Dedifferentiated amniotic fluid mesenchymal stem cell (primary cell): ENCODE results near the gene AKR1C3.
"Not testable (repeated sequence)": the region's sequence is repeated elsewhere in the genome, so short reads cannot be mapped to it uniquely, and the experiment has no call there.

Experiments used
- DNase-seq: peaks from one replicate; pipeline ENCODE4 v3.0.0-alpha.2; 2016; ENCODE audit errors: extremely low spot score

AKR1C3 gene

DNA sequence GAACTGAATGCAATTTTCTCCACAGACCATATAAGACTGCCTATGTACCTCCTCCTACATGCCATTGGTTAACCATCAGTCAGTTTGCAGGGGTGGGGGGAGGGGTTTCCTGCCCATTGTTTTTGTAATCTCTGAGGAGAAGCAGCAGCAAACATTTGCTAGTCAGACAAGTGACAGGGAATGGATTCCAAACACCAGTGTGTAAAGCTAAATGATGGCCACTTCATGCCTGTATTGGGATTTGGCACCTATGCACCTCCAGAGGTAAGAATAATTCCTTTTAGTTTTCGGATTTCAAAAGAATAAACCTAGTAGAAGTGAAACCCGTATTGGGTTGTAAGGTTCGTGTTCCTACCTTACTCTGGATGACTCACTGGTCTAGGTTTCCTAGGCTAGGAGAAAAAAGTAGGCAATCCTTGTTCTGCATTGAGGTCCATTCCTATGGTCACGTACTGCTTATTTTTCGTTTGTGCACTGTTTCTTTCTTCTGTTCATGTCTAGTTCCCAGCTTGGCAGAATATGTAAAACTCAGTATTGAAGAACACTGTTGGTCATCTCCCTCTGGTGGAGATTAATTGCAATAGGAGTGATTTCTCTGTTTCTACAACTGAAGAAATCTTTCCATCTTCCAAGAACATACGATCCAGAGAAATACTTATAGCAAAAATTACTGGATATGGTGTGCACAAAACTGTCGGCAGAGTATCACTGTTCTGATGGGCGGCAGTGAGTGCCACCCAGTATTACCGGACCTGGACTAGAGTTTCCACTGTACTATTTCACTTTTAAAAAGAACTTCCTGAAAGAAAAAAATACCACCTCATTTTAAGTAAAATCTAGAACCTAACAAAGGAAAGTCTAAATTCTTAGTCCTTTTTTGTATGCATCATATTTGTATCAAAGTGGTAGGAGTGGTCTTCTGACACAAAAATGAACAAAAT is at the start of gene AKR1C3:
Gene AKR1C3, plus strand, starts transcription at position 150 of the 941 bp plus-strand sequence. Its CDS starts 31 bp downstream, at position 181.
- DNase-seq = peak; percentile 75

DNA sequence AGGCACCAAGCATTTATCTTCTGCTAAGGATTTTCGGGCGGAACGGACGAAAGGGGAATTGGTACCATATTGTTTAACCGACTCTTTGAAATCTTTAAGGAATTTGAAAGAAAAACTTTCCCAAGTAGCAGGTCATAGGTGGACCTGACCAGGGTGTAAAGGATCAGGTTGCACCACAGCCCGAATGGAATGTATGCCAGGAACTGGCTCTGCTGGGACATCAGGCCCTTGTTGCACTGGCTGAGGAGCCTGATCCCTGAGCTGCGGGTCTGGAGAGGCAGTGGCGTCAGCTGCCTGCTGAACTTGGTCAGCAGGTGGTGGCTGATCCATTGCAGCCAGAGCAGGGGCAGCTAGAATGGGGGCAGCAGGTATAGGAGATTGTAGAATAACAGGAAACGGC is 49.1 kb upstream of the AKR1C3 start:
- DNase-seq = no peak

DNA sequence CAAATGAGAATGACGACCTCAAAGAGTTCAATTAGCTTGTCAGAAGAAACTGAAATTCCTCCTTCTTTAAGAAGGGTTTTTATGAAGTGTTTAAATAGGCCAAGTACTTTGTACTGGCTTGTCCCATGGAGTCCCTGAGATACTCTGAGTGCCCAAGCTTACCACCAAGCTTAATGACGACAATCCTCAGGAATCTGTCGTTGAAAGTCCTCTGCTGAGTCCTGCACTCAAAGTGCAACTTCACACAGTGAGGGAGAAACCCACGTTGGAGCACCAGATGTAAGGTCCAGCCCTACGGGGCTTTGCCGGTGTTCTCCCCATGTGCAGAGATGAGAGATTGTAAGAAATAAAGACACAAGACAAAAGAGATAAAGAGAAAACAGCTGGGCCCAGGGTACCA is 47.8 kb upstream of the AKR1C3 start:
- DNase-seq = no peak

DNA sequence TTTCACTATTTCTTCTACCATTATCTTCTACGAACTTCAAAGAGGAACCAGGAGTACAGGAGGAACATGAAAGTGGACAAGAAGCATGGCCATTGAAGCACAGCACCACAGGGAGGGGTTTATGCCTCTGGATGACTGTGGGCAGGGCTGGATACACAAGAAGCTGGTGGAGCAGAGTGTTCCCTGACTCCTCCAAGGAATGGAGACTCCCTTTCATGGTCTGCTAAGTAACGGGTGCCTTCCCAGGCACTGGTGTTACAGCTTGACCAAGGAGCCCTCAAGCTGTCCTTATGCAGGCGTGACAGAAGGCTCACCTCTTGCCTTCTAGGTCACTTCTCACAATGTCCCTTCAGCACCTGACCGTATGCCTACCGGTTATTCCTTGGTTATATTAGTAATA is 47.2 kb upstream of the AKR1C3 start:
- DNase-seq = not testable (repeated sequence)

DNA sequence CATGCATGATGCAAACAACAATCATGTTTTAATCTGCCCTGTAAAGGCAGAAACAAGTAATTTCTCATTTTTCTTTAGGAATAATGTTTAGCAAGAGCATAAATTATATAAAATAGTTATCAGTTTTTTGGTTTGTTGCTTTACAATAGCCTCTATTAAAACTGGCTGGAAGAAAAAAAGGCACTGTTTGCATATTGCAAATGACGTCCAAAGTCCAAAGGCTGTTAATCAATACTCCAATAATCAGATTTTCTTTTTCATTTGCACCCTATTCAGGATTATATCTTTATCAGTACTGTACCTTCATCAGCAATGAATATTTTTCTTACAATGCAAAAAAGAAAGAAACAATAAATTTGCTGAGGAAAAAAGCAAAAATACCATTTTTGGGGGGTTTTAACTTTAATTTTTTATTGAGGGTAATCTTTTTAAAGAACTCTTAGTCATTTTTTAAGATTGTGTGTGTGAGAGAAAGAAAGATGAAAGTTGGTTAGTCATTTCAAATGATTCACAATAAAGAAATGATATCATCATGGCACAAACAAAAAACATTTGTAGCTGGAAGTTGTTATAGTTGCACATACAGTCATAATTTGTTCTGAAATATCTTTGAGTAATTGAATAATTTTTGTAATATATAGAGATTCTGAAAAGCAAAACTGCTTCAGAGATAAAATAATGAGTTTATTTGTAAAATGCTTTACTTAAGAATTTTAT is 46.1 kb upstream of the AKR1C3 start:
- DNase-seq = peak; percentile 39

DNA sequence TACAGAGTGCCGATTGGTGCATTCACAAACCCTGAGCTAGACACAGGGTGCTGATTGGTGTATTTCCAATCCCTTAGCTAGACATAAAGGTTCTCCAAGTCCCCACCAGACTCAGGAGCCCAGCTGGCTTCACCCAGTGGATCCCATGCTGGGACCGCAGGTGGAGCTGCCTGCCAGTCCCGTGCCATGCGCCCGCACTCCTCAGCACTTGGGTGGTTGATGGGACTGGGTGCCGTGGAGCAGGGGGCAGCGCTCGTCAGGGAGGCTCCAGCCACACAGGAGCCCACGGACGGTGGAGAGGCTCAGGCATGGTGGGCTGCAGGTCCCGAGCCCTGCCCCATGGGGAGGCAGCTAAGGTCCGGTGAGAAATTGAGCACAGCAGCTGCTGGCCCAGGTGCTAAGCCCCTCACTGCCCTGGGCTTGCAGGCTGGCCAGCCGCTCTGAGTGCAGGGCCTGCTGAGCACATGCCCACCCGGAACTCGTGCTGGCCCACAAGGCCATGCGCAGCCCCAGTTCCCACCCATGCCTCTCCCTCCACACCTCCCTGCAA is 41.2 kb upstream of the AKR1C3 start:
- DNase-seq = not testable (repeated sequence)

DNA sequence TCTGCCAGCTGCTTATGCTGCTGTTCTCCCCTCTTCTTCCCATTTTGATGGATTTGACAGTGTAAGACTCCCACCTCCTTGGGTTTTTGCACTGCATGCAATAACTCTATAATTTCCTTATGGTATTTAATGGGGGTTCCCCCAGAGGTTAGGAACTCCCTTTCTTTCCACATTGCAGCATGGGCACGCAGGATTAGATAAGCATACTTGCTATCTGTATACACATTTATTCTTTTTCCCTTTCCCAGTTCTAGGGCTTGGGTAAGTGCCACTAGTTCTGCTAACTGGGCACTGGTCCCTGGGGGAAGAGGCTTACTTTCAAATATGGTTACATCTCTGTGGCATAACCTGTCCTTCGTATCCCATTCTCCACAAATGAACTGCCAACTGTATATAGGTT is 39.4 kb upstream of the AKR1C3 start:
- not testable (repeated sequence) for DNase-seq

DNA sequence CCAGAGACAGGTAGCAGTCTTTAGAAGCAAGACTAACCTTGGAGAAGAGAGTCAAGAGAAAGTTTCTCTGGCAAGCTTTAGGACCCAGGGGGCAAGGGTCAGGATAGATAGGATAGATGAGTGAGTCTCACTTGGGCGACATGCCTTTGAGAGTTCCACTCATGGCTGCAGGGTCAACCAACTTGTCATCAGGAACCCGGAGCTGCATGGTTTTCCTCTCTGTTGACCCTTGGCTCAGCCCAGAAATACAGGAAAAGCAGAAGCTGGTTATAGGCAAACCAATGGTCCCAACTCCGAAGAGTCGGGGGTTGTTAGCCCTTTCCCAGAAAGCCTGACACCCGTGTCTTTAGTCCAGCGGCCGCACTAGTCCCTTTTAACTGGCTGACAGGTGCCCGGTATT is 34.9 kb upstream of the AKR1C3 start:
- DNase-seq = not testable (repeated sequence)

DNA sequence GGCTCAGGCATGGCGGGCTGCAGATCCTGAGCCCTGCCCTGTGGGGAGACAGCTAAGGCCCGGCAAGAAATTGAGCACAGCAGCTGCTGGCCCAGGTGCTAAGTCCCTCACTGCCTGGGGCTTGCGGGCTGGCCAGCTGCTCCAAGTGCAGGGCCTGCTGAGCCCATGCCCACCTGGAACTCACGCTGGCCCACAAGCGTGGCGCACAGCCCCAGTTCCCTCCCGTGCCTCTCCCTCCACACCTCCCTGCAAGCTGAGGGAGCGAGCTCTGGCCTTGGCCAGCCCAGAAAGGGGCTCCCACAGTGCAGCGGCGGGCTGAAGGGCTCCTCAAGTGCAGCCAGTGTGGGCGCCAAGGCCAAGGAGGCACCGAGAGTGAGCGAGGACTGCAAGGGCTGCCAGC is 33.4 kb upstream of the AKR1C3 start:
- DNase-seq = not testable (repeated sequence)

DNA sequence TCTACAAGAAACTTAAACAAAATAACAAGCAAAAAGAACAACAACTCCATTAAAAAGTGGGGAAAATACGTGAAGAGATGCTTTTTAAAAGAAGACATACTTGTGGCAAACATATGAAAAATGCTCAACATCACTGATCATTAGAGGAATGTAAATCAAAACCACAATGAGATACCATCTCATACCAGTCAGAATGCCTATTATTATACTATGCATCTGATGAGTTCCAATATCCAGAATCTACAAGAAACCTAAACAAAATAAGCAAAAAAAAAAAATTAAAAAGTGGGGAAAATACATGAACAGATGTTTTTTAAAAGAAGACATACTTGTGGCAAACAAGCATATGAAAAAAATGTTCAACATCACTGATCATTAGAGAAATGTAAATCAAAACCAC is 29.6 kb upstream of the AKR1C3 start:
- DNase-seq = no peak

DNA sequence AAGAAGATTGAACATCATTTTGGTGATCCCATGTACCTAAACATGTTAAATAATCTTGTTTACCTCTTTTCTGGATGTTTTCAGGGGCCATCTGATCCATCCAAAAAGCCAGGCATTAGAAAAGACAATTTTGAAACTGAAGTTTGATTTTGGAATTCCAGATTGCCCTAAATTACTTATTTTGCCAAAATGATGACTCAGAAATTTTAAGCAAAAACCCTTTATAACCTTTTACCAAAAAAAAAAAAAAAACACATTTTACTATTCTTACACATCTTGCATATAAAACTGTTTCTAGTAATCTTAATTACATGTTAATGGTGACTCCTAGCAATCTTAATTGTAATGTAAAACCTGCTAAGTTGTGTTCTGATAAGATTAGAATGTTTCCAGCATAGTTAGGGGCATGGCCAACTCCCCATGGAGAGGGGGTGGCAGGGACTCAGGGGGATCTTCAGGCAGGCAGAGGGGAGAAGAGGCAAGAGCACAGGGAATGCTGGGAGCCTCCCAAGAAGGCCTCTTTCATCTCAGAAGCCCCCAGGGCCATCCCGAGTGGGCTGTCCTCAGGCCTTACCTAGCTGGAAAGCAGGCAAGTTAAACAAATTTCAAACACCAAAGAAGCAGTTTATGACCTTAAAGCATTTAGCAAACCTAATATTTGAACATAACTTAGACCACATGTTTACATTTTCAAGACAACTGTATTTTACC is 25.8 kb upstream of the AKR1C3 start:
- no peak for DNase-seq

DNA sequence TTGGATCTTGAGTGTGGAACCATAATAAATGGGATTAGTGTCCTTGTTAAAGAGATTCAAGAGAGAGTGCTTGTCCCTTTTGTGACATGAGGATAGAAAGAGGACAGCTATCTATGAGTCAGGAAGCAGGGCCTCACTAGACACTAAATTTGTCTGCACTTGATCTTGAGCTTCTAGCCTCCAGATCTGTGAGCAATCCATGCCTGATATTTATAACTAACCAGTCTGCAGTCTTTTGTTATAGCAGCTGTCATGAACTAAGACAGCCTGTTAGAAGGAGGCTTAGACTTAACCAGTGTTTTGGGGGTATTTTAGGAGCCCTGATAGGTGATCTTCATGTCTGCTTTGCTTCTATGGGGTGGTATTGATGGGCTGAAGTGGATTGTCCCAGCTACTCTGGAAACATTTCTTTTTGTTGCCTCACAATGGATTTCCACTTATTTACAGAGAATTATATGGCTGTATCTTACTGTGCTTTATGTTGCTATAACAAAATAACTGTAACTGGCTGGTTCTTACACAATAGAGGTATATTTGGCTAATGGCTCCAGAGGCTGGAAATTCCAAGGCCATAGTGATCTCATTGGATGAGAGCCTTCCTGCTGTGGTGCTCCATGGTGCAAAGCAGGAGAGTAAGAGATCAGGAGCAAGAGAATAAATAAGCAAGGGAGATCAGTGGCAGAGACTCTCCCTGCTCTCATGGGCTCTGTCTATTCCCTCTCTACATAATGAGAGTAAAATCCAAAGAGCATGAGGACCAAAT is 23.4 kb upstream of the AKR1C3 start:
- no peak for DNase-seq

DNA sequence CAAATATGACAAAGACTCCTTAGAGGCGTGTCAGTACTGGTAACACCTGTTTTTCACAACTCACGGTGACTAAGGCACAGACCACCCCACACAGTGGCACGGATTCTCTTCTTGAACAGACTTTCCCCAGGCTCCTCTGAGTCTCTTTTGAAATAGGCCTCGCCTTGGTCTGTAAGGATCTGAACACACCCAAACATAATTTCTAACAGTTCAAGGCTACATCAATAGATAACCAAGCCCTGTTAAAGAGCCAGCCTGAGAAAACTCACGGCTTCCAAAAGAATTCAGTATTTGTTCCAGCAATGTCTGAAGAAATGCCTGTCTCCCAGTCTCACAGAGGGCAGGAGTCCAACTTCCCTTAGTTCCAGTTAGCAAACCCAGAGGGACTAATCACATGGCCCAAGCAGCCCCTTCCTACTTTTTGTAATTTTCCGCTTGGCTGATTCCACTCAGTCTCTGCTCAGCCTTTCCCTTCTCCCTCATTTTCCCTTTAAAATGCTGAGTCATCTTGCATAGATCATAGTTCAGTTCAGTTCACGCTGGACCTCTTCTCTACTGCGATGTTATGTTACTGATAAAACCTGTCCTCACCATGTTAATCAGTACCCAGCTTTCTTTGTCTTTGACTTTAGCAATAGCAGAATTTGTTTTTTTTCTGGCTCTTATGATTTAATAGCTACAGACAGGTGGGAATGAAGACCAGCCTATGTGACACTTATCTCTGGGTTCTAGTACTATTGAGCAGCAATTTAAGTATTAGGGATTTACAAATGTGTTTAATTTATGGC is 22.6 kb upstream of the AKR1C3 start:
- peak; percentile 84 for DNase-seq

DNA sequence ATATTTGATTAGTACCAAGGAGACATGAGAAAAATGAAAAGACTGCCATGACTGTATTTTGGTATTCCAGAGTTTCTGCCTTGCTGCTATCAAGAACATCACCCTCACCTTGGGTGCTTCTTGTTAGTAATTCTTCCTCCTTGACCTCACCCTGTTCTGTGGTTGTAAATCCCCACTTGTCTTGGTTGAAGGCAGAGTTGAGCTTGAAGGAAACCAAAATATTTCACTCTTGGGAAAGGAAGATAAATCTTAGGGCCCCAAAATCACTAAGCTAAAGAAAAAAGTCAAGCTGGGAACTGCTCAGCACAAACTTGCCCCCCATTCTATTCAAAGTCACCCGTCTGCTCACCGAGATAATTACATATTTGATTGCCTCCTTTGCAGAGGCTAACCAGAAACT is 20.6 kb upstream of the AKR1C3 start:
- DNase-seq = no peak

DNA sequence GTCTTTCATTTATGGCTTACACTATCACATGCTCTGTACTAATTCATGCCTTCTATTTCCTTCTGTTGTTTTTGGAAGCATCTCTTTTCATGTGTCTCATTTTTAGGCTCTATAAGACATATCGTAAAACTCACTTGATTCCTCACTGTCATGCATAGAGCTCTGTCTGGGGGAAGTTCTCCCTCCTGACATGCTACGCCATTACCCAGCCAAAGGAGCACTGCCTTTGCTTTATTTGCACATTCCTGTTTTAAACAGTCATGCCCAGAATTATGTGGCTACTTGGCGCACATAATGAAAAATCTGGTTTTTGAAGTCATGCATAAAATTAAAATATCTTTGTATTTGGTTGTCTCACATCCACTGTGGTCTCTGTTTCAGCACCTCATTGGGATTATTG is 17.6 kb upstream of the AKR1C3 start:
- DNase-seq = no peak

DNA sequence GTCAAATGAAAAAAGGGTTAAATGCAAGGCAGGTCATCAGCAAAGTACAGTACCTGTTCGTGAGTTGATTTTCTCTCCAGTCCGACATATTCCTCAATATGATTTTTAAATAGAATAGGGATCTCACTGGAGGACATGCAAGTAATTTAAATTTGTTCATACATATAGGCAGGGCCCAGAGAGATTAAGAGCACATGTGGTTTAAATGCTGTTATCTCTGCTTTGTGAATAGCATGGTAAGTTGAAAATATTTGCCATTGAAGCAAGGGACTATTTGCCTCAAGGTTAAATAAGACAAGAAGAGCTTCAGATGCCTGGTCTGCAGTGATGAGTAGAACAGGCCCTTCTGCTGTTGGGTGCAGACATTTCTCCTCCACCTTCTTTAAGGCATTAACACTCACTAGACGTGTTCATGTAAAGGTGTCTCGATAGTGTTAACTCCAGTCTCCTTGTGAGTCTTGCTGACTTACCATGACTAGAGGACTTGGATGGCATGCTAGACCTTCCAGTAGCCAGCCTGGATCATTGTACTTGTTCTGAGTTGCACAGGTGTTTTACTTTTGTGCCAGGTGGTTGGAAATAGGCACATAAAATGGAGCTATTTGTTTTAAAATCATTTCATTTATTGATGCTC is 15.6 kb upstream of the AKR1C3 start:
- no peak for DNase-seq

DNA sequence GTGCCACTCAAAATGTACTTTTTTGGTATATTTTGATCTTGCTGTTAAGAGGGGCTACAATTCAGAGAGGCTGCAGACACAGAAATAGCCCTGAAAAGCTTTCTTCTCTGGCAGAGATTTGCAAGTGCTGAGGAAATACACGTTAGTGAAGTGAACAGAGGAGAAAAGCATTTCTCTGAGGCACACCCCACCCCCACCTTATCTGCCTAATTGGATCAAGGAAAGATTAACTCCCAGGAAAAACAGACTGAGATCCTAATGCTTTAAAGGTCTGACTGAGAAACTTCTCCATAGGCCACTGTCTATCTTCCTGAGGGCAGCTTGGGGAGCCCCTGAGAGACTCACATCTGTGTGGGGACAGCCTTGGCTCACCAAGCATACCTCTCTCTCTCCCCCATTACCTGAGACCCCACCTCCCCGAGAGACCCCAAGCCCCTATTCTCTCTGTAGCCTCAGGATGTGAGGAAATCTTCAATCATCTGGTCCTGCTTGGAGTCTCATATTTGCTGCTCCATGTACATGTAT is 14.8 kb upstream of the AKR1C3 start:
- DNase-seq = no peak

DNA sequence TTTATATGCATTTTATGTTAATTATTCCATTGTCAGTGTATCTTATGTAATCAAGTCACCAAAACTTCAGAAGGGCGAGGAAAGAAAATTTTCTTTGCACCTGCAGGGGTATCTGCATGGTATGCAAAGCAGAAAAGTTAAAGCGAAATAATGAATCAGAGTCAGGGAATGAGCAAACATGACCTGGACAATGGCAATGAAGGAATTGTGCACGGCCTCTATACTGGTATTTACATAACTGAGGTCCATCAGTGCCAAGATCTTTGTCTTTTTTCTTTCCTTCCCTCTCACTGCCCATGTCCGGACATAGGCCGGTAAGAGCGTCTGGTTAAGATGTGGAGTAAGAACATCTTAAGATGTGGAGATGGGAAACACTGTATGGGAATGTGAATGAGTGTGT is 14.4 kb upstream of the AKR1C3 start:
- DNase-seq = no peak

DNA sequence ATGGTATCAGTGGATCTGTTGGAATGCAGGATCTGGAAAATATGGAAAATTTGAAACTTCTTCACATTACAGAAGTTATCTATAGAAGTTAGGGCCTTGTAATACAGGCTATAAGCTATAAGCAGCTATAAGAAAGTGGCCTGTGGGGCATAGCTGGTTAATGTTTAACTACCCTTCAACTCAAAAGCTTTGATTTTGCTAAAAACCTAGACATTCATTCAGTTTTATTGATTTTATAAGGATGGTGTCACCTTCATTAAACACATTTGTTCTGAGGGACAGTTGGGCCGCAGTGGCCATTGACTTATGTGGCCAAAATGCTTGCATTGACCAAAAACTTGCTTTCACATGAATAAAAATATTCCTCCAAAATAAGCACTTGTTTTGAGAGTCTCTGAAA is 13.1 kb upstream of the AKR1C3 start:
- no peak for DNase-seq
